Thymus (tissue), 11 donors: ENCODE results near the gene P2RY6. TPM values are rescaled to one million over a fixed set of nuclear protein-coding genes. Genes with fewer than 3 reads are reported as not detected.

Experiments used
- DNase-seq, 9 donors: peaks; one replicate each; pipeline ENCODE4 v3.0.0-alpha.2; 2013; ENCODE audit warnings: low spot score in 9 of 9, low read depth in 6 of 9, missing footprints in 1 of 9
- H3K27ac ChIP-seq, 2 donors: one replicate each; pipeline ENCODE4 v1.5.1; 2013; ENCODE audit warnings: control low read depth in 1 of 2, low read depth in 1 of 2, low read length in 1 of 2, mild to moderate bottlenecking in 1 of 2, moderate library complexity in 1 of 2
- H3K27me3 ChIP-seq, 2 donors: one replicate each; pipeline ENCODE4 v1.5.1; 2013; ENCODE audit warnings: low read length in 1 of 2; ENCODE audit not compliant: control insufficient read depth in 2 of 2, insufficient read depth in 1 of 2
- H3K36me3 ChIP-seq, 2 donors: one replicate each; pipeline ENCODE4 v1.5.1; 2013; ENCODE audit warnings: low read length in 1 of 2, mild to moderate bottlenecking in 1 of 2, moderate library complexity in 1 of 2; ENCODE audit not compliant: control insufficient read depth in 2 of 2, insufficient read depth in 2 of 2
- H3K4me1 ChIP-seq, 2 donors: one replicate each; pipeline ENCODE4 v1.5.1; 2013; ENCODE audit warnings: low read length in 2 of 2; ENCODE audit not compliant: control insufficient read depth in 2 of 2, insufficient read depth in 2 of 2
- H3K4me3 ChIP-seq, 2 donors: one replicate each; pipeline ENCODE4 v1.5.1; 2013; ENCODE audit warnings: low read length in 2 of 2, control low read depth in 1 of 2, mild to moderate bottlenecking in 1 of 2
- H3K9me3 ChIP-seq, 2 donors: one replicate each; pipeline ENCODE4 v1.5.1; 2013; ENCODE audit warnings: low read length in 1 of 2, mild to moderate bottlenecking in 1 of 2; ENCODE audit not compliant: control insufficient read depth in 2 of 2, insufficient read depth in 1 of 2
- WGBS: extraction: QIAGEN DNeasy Blood & Tissue Kit; methylation state at CpG from one replicate; pipeline ENCODE4 v1.1.7; 2013; 5-methylcytosine and 5-hydroxymethylcytosine counted together
- polyA plus RNA-seq: library from polyadenylated mRNA; stranded (reverse); fragments of 200-250 nt; gene quantifications from one replicate; pipeline ENCODE4 v1.2.3, GENCODE V29; 2013
- total RNA-seq: library from RNA; stranded (reverse); fragments of 120-200 nt; gene quantifications from one replicate; pipeline ENCODE4 v1.2.4, GENCODE V29; 2013
- donor health status: healthy.

Gene P2RY6
- total and polyA plus RNA-seq, 2 donors = 1.3 to 2.9 TPM

GRCh38 chr11:73243093-73243485, 29.0 kb upstream of the P2RY6 start:
- DNase-seq = no peak
- no peak overlapping the region for H3K4me3 ChIP-seq
- H3K27ac ChIP-seq = no peak overlapping the region
- H3K36me3 ChIP-seq = no peaks in the 10 kb centered on the region
- H3K27me3 ChIP-seq = no peaks in the 10 kb centered on the region
- 94% methylated on average over 8 of the region's 8 CpGs for WGBS
- H3K9me3 ChIP-seq = no peaks in the 10 kb centered on the region
- H3K4me1 ChIP-seq = peaks cover 0 to 12% of the 10 kb centered on the region in 2 donors

- no peak overlapping the region for H3K4me3 ChIP-seq
- no peaks in the 10 kb centered on the region for H3K9me3 ChIP-seq
- H3K27ac ChIP-seq = no peak overlapping the region
- no peaks in the 10 kb centered on the region for H3K36me3 ChIP-seq
- H3K4me1 ChIP-seq = peaks cover 0 to 11% of the 10 kb centered on the region in 2 donors
- H3K27me3 ChIP-seq = no peaks in the 10 kb centered on the region
- WGBS = 97% methylated on average over 4 of the region's 4 CpGs
- DNase-seq = no peak
Measured at GRCh38 chr11:73244589-73245240, 27.4 kb upstream of the P2RY6 start.

GRCh38 chr11:73245461-73245860, 26.7 kb upstream of the P2RY6 start:
- Histone ChIP-seq H3K9me3 (no peaks in the 10 kb centered on the region), H3K4me1 (peaks cover 0 to 9% of the 10 kb centered on the region in 2 donors), H3K4me3 (no peak overlapping the region), H3K36me3 (no peaks in the 10 kb centered on the region), H3K27me3 (no peaks in the 10 kb centered on the region), H3K27ac (no peak overlapping the region)
- WGBS = 94% methylated on average over 6 of the region's 6 CpGs
- DNase-seq = no peak

- WGBS = 95% methylated on average over 2 of the region's 2 CpGs
- DNase-seq = no peak
Measured at GRCh38 chr11:73246303-73246702, 25.8 kb upstream of the P2RY6 start.

GRCh38 chr11:73248526-73249185, 23.5 kb upstream of the P2RY6 start:
- H3K9me3 ChIP-seq = no peaks in the 10 kb centered on the region
- H3K4me1 ChIP-seq = no peaks in the 10 kb centered on the region
- no peaks in the 10 kb centered on the region for H3K27me3 ChIP-seq
- DNase-seq = no peak
- H3K4me3 ChIP-seq = no peak overlapping the region
- no peak overlapping the region for H3K27ac ChIP-seq
- 81% methylated on average over 3 of the region's 3 CpGs for WGBS
- H3K36me3 ChIP-seq = no peaks in the 10 kb centered on the region

More at GRCh38 chr11:73246303-73246702, 25.8 kb upstream of the P2RY6 start:
- no peaks in the 10 kb centered on the region for H3K27me3 ChIP-seq
- H3K27ac ChIP-seq = no peak overlapping the region
- H3K4me1 ChIP-seq = peaks cover 0 to 9% of the 10 kb centered on the region in 2 donors
- no peak overlapping the region for H3K4me3 ChIP-seq
- H3K36me3 ChIP-seq = no peaks in the 10 kb centered on the region
- no peaks in the 10 kb centered on the region for H3K9me3 ChIP-seq

- no peaks in the 10 kb centered on the region for H3K27me3 ChIP-seq
- no peaks in the 10 kb centered on the region for H3K36me3 ChIP-seq
- H3K9me3 ChIP-seq = no peaks in the 10 kb centered on the region
- no peak overlapping the region for H3K27ac ChIP-seq
- no peak overlapping the region for H3K4me3 ChIP-seq
- DNase-seq = no peak
- WGBS = 85% methylated on average over 5 of the region's 5 CpGs
- no peaks in the 10 kb centered on the region for H3K4me1 ChIP-seq
Measured at GRCh38 chr11:73249304-73249703, 22.8 kb upstream of the P2RY6 start.

- 97% methylated on average over 11 of the region's 11 CpGs for WGBS
- no peak overlapping the region for H3K4me3 ChIP-seq
- no peaks in the 10 kb centered on the region for H3K9me3 ChIP-seq
- H3K27ac ChIP-seq = no peak overlapping the region
- H3K4me1 ChIP-seq = no peaks in the 10 kb centered on the region
- peak in 4 of 9 donors; percentile 10 to 45 (median 22) for DNase-seq
- H3K36me3 ChIP-seq = no peaks in the 10 kb centered on the region
- no peaks in the 10 kb centered on the region for H3K27me3 ChIP-seq
Measured at GRCh38 chr11:73249853-73250783, 22.0 kb upstream of the P2RY6 start.

- Histone ChIP-seq H3K4me3 (no peak overlapping the region), H3K27ac (no peak overlapping the region), H3K27me3 (no peaks in the 10 kb centered on the region), H3K4me1 (no peaks in the 10 kb centered on the region), H3K9me3 (no peaks in the 10 kb centered on the region), H3K36me3 (no peaks in the 10 kb centered on the region)
- DNase-seq = peak in 4 of 9 donors; percentile 17 to 50 (median 30)
- 75% methylated on average over 4 of the region's 4 CpGs for WGBS
Measured at GRCh38 chr11:73252577-73253191, 19.5 kb upstream of the P2RY6 start.
